SK-N-SH (cell line): ENCODE measurements around the gene PPHLN1. TPM values are rescaled to one million over a fixed set of nuclear protein-coding genes. Genes with fewer than 3 reads are reported as not detected.

ENCODE experiments used
- CTCF ChIA-PET: fragments of 300-600, 350-600 bp; formaldehyde crosslinking; extraction: SDS; loops from one replicate; lab custom pipeline; 2021; lab: Yijun Ruan, JAX
- POLR2A ChIA-PET: fragments of 350-600 bp; sonication (Branson Sonifier 250); formaldehyde crosslinking; extraction: SDS; loops from one replicate; lab custom pipeline; 2020; ENCODE audit warnings: antibody characterized with exemption, inconsistent platforms; lab: Yijun Ruan, JAX
- DNase-seq: peaks from one replicate; pipeline ENCODE4 v3.0.0; 2012
- H2AFZ ChIP-seq: fragments of 200-600 bp; sonication (generic); 2 replicates; pipeline ENCODE4 v1.8.1; 2016; ENCODE audit warnings: antibody characterized with exemption, mild to moderate bottlenecking, low read depth
- H3F3A ChIP-seq: fragments of 200-600 bp; sonication (generic); replicated peaks from 2 replicates; pipeline ENCODE3; 2016; ENCODE audit warnings: antibody characterized with exemption, mild to moderate bottlenecking; ENCODE audit not compliant: insufficient read depth
- H3K27ac ChIP-seq, 2 experiments: fragments of 200-500 bp in 1 of 2; fragments of 200-600 bp in 1 of 2; sonication (Bioruptor generic) in 1 of 2; sonication (generic), shearing (Covaris generic) in 1 of 2; 2 replicates each; pipeline versions ENCODE4 v1.5.1 to v1.6.1; 2014 to 2016; ENCODE audit warnings: low read depth in 2 of 2, inconsistent platforms in 1 of 2, low read length in 1 of 2, mild to moderate bottlenecking in 1 of 2, mixed read lengths in 1 of 2
- H3K27me3 ChIP-seq: fragments of 200-600 bp; sonication (generic), shearing (Covaris generic); 2 replicates; pipeline ENCODE4 v1.6.1; 2016; ENCODE audit warnings: mixed run types; ENCODE audit not compliant: insufficient read depth
- H3K36me3 ChIP-seq, 2 experiments: fragments of 200-500 bp in 1 of 2; fragments of 200-600 bp in 1 of 2; sonication (Bioruptor generic) in 1 of 2; sonication (generic) in 1 of 2; replicated peaks in 1 of 2; 2 replicates each; pipeline versions ENCODE3 to v1.5.1; 2014 to 2016; ENCODE audit warnings: low read length in 1 of 2, mild to moderate bottlenecking in 1 of 2; ENCODE audit not compliant: insufficient read depth in 2 of 2, control insufficient read depth in 1 of 2
- H3K4me1 ChIP-seq, 2 experiments: fragments of 200-500 bp in 1 of 2; fragments of 200-600 bp in 1 of 2; sonication (Bioruptor generic) in 1 of 2; sonication (generic), shearing (Covaris generic) in 1 of 2; 2 replicates each; pipeline versions ENCODE4 v1.5.1 to v1.6.1; 2014 to 2016; ENCODE audit warnings: low read depth in 1 of 2, low read length in 1 of 2, mixed run types in 1 of 2; ENCODE audit not compliant: insufficient read depth in 2 of 2, control insufficient read depth in 1 of 2
- H3K4me2 ChIP-seq: fragments of 200-600 bp; sonication (generic), shearing (Covaris generic); 2 replicates; pipeline ENCODE4 v1.6.1; 2017; ENCODE audit warnings: mixed run types
- H3K4me3 ChIP-seq, 2 experiments: fragments of 200-500 bp in 1 of 2; fragments of 200-600 bp in 1 of 2; sonication (Bioruptor generic) in 1 of 2; sonication (generic), shearing (Covaris generic) in 1 of 2; 2 replicates each; pipeline versions ENCODE4 v1.5.1 to v1.8.1; 2014 to 2016; ENCODE audit warnings: low read depth in 2 of 2, inconsistent platforms in 1 of 2, low read length in 1 of 2, mild to moderate bottlenecking in 1 of 2, mixed read lengths in 1 of 2, moderate library complexity in 1 of 2
- H3K79me2 ChIP-seq: fragments of 200-600 bp; sonication (generic); 2 replicates; pipeline ENCODE4 v1.8.1; 2017; ENCODE audit warnings: mild to moderate bottlenecking; ENCODE audit not compliant: insufficient read depth
- H3K9ac ChIP-seq: fragments of 200-600 bp; sonication (generic); 2 replicates; pipeline ENCODE4 v1.6.1; 2017; ENCODE audit warnings: mixed run types
- H3K9me2 ChIP-seq: fragments of 200-600 bp; sonication (generic); 2 replicates; pipeline ENCODE4 v1.6.1; 2017; ENCODE audit warnings: mixed run types
- H3K9me3 ChIP-seq: fragments of 200-600 bp; sonication (generic); 2 replicates; pipeline ENCODE4 v1.6.1; 2017; ENCODE audit warnings: mixed run types, mild to moderate bottlenecking, moderate library complexity
- H4K20me1 ChIP-seq: fragments of 200-600 bp; sonication (generic); 2 replicates; pipeline ENCODE4 v1.6.1; 2017; ENCODE audit warnings: mild to moderate bottlenecking, mixed run types; ENCODE audit not compliant: insufficient read depth
- CHD2 ChIP-seq: fragments of 150-350 bp; IDR thresholded peaks from 2 replicates; pipeline ENCODE4 v1.6.1; 2018; ENCODE audit warnings: low read length; ENCODE audit not compliant: partially characterized antibody
- ELF1 ChIP-seq: IDR thresholded peaks from 2 replicates; pipeline ENCODE4 v1.4.0; 2012
- EP300 ChIP-seq, 2 experiments: IDR thresholded peaks; 2 replicates each; pipeline versions ENCODE4 v1.4.0 to v1.6.1; 2012; ENCODE audit warnings: borderline replicate concordance in 1 of 2, low read depth in 1 of 2, low read length in 1 of 2
- FOXJ3 ChIP-seq: sonication (generic); formaldehyde crosslinking; IDR thresholded peaks from 2 replicates; pipeline ENCODE4 v1.5.1; 2020; ENCODE audit warnings: mild to moderate bottlenecking, missing genetic modification reagents
- FOXM1 ChIP-seq: IDR thresholded peaks from 2 replicates; pipeline ENCODE4 v1.4.0; 2012; ENCODE audit warnings: low read depth, mild to moderate bottlenecking
- GATA2 ChIP-seq: sonication (generic); formaldehyde crosslinking; IDR thresholded peaks from 2 replicates; pipeline ENCODE4 v1.5.0; 2020; ENCODE audit warnings: mild to moderate bottlenecking, missing genetic modification reagents
- JUND ChIP-seq: IDR thresholded peaks from 2 replicates; pipeline ENCODE4 v1.4.0; 2012
- NFIC ChIP-seq: IDR thresholded peaks from 2 replicates; pipeline ENCODE4 v1.4.0; 2012; ENCODE audit warnings: borderline replicate concordance
- NRF1 ChIP-seq: IDR thresholded peaks from 2 replicates; pipeline ENCODE4 v1.6.1; 2012; ENCODE audit warnings: low read depth, mild to moderate bottlenecking, low read length
- POLR2AphosphoS5 ChIP-seq: IDR thresholded peaks from 2 replicates; pipeline ENCODE4 v1.6.1; 2012; ENCODE audit warnings: low read depth, low read length
- RAD21 ChIP-seq: IDR thresholded peaks from 2 replicates; pipeline ENCODE4 v1.6.1; 2012; ENCODE audit warnings: mild to moderate bottlenecking, low read length
- RFX5 ChIP-seq: IDR thresholded peaks from 2 replicates; pipeline ENCODE4 v1.6.1; 2012; ENCODE audit warnings: mild to moderate bottlenecking, improper control_type of control experiment, low read length
- RXRA ChIP-seq: IDR thresholded peaks from 2 replicates; pipeline ENCODE4 v1.4.0; 2012; ENCODE audit warnings: low read depth, mild to moderate bottlenecking, borderline replicate concordance
- SIN3A ChIP-seq: IDR thresholded peaks from 2 replicates; pipeline ENCODE4 v1.6.1; 2012; ENCODE audit warnings: low read depth, mild to moderate bottlenecking, low read length, moderate library complexity, borderline replicate concordance
- SMC3 ChIP-seq: IDR thresholded peaks from 2 replicates; pipeline ENCODE4 v1.6.1; 2012; ENCODE audit warnings: low read depth, low read length, improper control_type of control experiment
- TCF12 ChIP-seq: IDR thresholded peaks from 2 replicates; pipeline ENCODE4 v1.4.0; 2012
- TEAD4 ChIP-seq: IDR thresholded peaks from 2 replicates; pipeline ENCODE4 v1.4.0; 2012; ENCODE audit warnings: mild to moderate bottlenecking, borderline replicate concordance; ENCODE audit not compliant: insufficient read depth
- WGBS: methylation state at CpG from one replicate; pipeline ENCODE4 v1.1.6; 2017; ENCODE audit warnings: low lambda C conversion rate; 5-methylcytosine and 5-hydroxymethylcytosine counted together
- polyA plus RNA-seq, 3 experiments: library from polyadenylated mRNA; depleted of rRNA; stranded (reverse); fragments of >200 nt; gene quantifications; 2 replicates each; pipeline ENCODE4 v1.2.3, GENCODE V29; 2012
- TF ChIP-seq, protein P1 (sequence below): IDR thresholded peaks from 2 replicates; pipeline ENCODE4 v1.4.0; 2012; ENCODE audit warnings: low read depth, borderline replicate concordance
- TF ChIP-seq, protein P2 (sequence below): fragments of 150-350 bp; IDR thresholded peaks from 2 replicates; pipeline ENCODE4 v1.6.1; 2016; ENCODE audit warnings: mild to moderate bottlenecking, low read depth, low read length
- TF ChIP-seq, protein P3 (sequence below): IDR thresholded peaks from 2 replicates; pipeline ENCODE4 v1.4.0; 2012; ENCODE audit warnings: low read depth
- TF ChIP-seq, protein P4 (sequence below): IDR thresholded peaks from 2 replicates; pipeline ENCODE4 v1.4.0; 2012; ENCODE audit warnings: low read depth, borderline replicate concordance
- TF ChIP-seq, protein P5 (sequence below): fragments of 150-350 bp; IDR thresholded peaks from 2 replicates; pipeline ENCODE4 v1.6.1; 2017; ENCODE audit warnings: antibody characterized with exemption, low read length, low read depth, borderline replicate concordance

PPHLN1 gene
- polyA plus RNA-seq, 1 of the 3 experiments (the other 2 are of a cell fraction): 55.4 TPM

DNA sequence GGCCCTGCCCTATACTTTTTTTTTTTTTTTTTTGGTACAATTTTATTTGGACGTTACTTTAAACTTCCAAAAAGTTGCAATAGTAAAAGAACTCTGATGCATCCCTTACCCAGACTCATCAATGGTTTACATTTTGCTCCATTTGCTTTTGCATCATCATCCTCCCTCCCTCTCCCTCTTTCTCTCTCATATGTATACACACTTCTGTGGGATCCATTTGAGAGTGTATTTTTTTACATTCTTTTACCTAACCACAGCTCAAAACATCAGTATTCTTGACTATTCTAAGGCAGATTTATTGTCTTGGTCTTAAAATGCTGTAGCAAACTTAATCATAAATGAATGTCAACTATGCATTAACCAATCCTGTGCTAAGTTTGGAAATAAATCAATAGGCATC is 152.0 kb downstream of the PPHLN1 start (continued):
- TF ChIP-seq POLR2AphosphoS5 (no peak), SIN3A (no peak), JUND (no peak), TEAD4 (no peak)

DNA sequence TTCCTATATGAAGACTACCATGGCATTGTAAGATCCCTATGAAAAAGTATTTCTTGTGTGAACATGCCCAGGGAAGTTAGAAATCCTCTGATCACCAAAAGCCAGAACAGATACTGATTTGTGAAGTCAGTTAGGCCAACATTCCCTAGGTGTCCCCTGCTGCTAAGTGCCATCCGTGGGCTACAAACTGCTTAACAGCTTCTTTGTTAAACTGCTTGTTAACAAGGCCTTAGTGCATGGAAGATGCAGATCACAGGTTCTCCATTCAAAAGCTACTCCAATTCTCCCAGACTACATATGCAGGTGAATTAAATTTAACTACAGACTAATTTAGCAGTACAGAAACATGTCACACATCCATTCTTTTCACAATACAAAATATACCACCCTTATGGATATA is 155.4 kb downstream of the PPHLN1 start:
- no peak for DNase-seq
- TF ChIP-seq, protein P1, sequence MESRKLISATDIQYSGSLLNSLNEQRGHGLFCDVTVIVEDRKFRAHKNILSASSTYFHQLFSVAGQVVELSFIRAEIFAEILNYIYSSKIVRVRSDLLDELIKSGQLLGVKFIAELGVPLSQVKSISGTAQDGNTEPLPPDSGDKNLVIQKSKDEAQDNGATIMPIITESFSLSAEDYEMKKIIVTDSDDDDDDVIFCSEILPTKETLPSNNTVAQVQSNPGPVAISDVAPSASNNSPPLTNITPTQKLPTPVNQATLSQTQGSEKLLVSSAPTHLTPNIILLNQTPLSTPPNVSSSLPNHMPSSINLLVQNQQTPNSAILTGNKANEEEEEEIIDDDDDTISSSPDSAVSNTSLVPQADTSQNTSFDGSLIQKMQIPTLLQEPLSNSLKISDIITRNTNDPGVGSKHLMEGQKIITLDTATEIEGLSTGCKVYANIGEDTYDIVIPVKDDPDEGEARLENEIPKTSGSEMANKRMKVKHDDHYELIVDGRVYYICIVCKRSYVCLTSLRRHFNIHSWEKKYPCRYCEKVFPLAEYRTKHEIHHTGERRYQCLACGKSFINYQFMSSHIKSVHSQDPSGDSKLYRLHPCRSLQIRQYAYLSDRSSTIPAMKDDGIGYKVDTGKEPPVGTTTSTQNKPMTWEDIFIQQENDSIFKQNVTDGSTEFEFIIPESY: no peak
- TF ChIP-seq RFX5 (no peak), CHD2 (no peak), SIN3A (no peak), ELF1 (no peak), SMC3 (no peak), JUND (no peak), TCF12 (no peak), EP300 (IDR thresholded peaks at IDR 0.05; ENCODE audit: borderline replicate concordance in 1 of 2, low read depth in 1 of 2, low read length in 1 of 2) (no peak), RAD21 (no peak), GATA2 (CRISPR knock-in tag) (no peak), NFIC (no peak), FOXM1 (no peak), NRF1 (no peak), FOXJ3 (CRISPR knock-in tag) (no peak), RXRA (no peak)
- TF ChIP-seq, protein P2, sequence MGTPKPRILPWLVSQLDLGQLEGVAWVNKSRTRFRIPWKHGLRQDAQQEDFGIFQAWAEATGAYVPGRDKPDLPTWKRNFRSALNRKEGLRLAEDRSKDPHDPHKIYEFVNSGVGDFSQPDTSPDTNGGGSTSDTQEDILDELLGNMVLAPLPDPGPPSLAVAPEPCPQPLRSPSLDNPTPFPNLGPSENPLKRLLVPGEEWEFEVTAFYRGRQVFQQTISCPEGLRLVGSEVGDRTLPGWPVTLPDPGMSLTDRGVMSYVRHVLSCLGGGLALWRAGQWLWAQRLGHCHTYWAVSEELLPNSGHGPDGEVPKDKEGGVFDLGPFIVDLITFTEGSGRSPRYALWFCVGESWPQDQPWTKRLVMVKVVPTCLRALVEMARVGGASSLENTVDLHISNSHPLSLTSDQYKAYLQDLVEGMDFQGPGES: no peak
- TF ChIP-seq, protein P3, sequence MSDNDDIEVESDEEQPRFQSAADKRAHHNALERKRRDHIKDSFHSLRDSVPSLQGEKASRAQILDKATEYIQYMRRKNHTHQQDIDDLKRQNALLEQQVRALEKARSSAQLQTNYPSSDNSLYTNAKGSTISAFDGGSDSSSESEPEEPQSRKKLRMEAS: no peak
- TF ChIP-seq, protein P4, sequence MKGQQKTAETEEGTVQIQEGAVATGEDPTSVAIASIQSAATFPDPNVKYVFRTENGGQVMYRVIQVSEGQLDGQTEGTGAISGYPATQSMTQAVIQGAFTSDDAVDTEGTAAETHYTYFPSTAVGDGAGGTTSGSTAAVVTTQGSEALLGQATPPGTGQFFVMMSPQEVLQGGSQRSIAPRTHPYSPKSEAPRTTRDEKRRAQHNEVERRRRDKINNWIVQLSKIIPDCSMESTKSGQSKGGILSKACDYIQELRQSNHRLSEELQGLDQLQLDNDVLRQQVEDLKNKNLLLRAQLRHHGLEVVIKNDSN: no peak
- TF ChIP-seq, protein P5, sequence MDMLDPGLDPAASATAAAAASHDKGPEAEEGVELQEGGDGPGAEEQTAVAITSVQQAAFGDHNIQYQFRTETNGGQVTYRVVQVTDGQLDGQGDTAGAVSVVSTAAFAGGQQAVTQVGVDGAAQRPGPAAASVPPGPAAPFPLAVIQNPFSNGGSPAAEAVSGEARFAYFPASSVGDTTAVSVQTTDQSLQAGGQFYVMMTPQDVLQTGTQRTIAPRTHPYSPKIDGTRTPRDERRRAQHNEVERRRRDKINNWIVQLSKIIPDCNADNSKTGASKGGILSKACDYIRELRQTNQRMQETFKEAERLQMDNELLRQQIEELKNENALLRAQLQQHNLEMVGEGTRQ: no peak
- TF ChIP-seq, all 33 proteins: peak for 0
- no peak overlapping the region for H2AFZ ChIP-seq
- no peak overlapping the region for H3K27ac ChIP-seq
- H3K27me3 ChIP-seq: peaks cover 13% of the 10 kb centered on the region; the same call in 1 of the 2 replicates
- no peak overlapping the region for H3K4me3 ChIP-seq
- H3K9ac ChIP-seq: no peak overlapping the region
- no peaks in the 10 kb centered on the region for H3K9me3 ChIP-seq
- POLR2A ChIA-PET: no interaction called here
- 88% methylated on average over 1 of the region's 1 CpG for WGBS
- peaks cover 3% of the 10 kb centered on the region for H3F3A ChIP-seq
- peaks cover 0 to 10% of the 10 kb centered on the region in 2 experiments; a peak in 2 of 4 replicates for H3K4me1 ChIP-seq
- no peaks in the 10 kb centered on the region for H3K9me2 ChIP-seq
- H3K4me2 ChIP-seq: no peak overlapping the region
- no peaks in the 10 kb centered on the region for H3K36me3 ChIP-seq
- H3K79me2 ChIP-seq: no peaks in the 10 kb centered on the region
- H4K20me1 ChIP-seq: no peaks in the 10 kb centered on the region
- CTCF ChIA-PET: interaction anchor here (1.2 to 7.4 kb wide), 13 partner anchors 11 to 857 kb away, joined by 3 to 206 read pairs (median 14); no protein-coding TSS in a partner anchor
